HG03442 (cell line): ENCODE results near the gene IL1A.
"Not testable (repeated sequence)": the region's sequence is repeated elsewhere in the genome, so short reads cannot be mapped to it uniquely, and the experiment has no call there.

Experiments used
- ATAC-seq: cut with Tn5 transposase; IDR thresholded peaks from one replicate; pipeline ENCODE4 v1.9.1; 2021; ENCODE audit warnings: mild to moderate bottlenecking, moderate library complexity; ENCODE audit not compliant: unreplicated experiment

IL1A gene, protein sequence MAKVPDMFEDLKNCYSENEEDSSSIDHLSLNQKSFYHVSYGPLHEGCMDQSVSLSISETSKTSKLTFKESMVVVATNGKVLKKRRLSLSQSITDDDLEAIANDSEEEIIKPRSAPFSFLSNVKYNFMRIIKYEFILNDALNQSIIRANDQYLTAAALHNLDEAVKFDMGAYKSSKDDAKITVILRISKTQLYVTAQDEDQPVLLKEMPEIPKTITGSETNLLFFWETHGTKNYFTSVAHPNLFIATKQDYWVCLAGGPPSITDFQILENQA

GRCh38 chr2:112784199-112785189 lies at the start of gene IL1A:
TSS of gene IL1A (minus strand) at chr2:112784493. CDS start at chr2:112783770, 723 bp downstream.
- ATAC-seq: no peak

DNA sequence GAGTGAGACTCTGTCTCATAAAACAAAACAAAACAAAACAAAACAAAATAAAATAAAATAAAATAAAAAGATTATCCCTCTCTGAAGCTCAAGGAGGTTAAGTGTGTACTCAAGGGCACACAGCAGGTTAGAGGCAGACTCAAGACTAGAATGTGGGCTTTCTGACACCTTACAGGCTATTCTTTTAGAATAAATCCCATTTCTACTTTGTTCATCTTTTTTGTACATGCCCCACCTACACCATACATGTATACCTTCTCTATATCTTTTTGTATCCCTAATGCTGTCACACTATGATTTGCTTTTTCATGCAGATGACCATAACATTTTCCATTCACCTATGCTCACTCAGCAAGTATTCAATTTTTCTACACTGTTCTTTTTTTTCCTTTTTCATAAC lies 49.7 kb upstream of the IL1A start:
- no peak for ATAC-seq

GRCh38 chr2:112833639-112833931 lies 49.3 kb upstream of the IL1A start:
- not testable (repeated sequence) for ATAC-seq

DNA sequence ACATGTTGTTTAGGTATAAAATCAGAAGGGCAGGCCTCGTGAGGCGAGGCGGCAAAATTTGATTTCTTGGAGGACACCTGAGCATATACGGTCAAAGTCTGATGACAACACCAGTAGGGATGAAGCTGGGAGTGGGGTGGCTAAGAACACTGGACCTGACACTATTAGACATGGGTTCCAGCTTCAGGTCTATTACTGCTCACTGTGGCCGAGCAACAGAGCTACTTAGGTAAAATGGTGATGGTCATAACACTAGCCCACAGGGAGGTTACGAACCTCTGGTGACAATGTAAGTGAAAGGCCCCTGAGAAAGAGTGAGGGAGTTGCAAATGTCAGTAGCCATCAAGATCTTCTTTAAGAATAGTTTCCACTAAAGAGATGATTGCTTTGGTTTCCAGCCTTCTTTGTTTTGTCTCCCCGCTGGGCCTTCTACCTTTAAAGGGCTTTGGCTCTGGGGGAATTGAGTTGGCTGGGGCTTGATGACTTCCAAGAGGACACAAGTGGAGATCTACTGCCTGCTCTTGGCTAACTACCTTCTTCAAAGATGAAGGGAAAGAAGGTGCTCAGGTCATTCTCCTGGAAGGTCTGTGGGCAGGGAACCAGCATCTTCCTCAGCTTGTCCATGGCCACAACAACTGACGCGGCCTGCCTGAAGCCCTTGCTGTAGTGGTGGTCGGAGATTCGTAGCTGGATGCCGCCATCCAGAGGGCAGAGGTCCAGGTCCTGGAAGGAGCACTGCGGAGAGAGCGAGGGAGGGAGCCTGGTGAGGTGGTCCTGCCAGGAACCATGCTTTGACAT lies 48.7 kb upstream of the IL1A start:
- no peak for ATAC-seq

GRCh38 chr2:112831946-112832840 lies 47.9 kb upstream of the IL1A start:
- ATAC-seq: no peak

DNA sequence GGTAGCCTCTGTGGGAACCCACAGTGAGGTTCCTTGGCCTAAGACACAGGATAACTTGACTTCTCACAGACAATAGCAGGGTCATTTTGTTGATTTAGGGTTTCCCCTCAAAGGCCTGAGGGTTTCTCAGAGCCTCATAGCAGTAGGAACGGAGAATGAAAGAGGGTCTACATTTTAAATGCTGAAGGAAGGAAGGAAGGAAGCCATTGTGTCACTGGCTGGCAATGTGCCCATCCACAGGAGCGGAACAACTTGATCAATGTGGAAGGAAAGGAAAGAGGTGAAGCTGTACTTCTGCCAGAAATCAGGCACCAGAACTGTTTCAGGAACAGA lies 47.2 kb upstream of the IL1A start:
- ATAC-seq: no peak

DNA sequence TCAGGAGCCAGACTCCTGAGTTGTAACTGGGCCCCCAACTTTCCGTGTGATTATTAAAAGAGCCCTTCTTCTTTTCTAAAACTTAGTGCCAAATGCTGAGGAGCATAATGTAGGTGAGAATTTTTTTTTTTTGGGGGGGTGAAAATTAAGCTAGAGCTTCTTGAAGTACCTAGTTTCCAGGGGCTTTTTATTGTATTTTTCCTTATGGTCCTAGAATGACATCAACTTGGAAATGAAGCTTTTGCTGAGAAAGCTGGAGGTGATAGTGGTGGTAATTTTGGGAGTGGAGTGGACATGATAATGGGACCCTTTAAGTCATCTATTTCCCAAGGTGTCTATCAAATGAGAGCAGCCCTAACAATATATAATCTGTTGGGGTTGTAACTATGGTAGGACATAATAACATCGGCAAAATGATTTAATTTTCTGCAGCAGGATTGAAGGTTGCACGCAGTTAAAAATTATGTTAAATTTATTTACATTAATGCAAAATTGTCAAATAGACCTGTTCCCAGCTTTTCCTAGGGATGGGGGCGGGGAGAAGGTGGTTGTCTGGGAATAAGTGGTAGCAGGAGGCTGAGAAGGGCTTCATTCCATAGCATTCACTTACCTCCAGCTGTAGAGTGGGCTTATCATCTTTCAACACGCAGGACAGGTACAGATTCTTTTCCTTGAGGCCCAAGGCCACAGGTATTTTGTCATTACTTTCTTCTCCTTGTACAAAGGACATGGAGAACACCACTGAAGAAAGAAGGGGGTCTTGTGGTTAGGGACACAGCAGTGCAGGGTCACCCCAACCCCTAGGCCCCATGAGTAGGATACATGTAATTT lies 46.6 kb upstream of the IL1A start:
- ATAC-seq: no peak

GRCh38 chr2:112829961-112830681 lies 45.8 kb upstream of the IL1A start:
- ATAC-seq: no peak

- ATAC-seq: no peak
Measured at GRCh38 chr2:112829101-112829960, 45.0 kb upstream of the IL1A start.

DNA sequence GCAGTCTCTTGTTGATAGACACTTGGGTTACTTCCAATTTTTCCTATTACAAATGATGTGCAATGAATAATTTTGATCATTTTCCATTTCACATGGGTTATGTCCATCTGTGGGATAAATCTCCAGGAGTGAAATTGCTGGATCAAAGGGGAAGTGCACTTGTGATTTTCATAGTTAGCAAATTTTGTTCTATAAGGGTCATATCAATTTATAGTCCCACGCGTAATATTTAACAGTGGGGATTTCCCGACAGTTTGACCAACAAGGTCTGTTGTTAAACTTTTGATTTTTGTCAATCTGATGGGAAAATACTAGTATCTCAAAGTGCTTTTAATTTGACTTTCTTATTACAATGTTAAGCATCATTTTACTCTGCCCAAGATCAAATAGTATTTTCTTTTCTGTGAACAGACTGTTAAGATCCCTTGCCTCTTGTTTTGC lies 44.0 kb upstream of the IL1A start:
- ATAC-seq: no peak

- ATAC-seq: no peak
Measured at GRCh38 chr2:112827604-112828185, 43.4 kb upstream of the IL1A start.

- no peak for ATAC-seq
Measured at GRCh38 chr2:112827009-112827408, 42.7 kb upstream of the IL1A start.

DNA sequence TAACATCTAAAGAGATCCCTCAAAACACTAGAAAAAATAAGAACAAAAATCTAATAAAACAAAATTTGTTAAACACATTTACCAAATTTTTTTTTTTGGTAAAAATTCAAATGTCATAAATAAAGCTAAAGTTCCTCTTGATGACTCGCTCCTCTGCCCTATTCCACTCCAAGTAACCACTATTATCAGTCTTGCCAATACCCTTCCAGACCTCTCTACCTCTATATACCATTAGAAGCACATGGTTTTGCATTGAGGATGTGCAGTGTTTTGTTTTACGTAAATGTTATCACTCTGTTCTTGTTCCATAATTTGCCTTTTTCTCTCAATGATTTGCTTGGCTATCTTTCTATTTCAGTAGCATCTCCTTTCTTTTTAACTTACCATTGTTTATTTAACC lies 41.4 kb upstream of the IL1A start:
- no peak for ATAC-seq

- no peak for ATAC-seq
Measured at GRCh38 chr2:112824694-112825085, 40.4 kb upstream of the IL1A start.

GRCh38 chr2:112821682-112822081 lies 37.4 kb upstream of the IL1A start:
- no peak for ATAC-seq

- ATAC-seq: peak; percentile 87
Measured at GRCh38 chr2:112821142-112821541, 36.8 kb upstream of the IL1A start.

DNA sequence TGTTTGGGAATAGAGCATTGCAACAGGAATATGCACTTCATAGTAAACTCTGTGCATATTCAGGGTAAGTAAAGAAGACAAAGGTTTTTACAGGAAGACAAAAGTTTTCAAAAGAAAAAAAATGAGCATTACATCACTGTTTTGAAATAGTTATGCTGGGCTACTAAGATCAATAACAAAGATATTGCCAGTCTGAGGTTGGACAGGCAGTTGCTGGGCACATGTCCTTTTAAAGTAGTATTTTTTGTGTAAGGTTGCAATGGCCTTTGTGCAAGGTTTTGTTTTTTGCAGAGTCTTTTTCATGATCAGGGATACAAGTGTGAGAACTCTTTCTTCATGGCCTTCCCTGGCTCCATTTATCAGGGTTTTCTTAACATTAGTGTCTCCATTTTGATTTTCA lies 36.0 kb upstream of the IL1A start:
- no peak for ATAC-seq

GRCh38 chr2:112819081-112819480 lies 34.8 kb upstream of the IL1A start:
- ATAC-seq: no peak
